ENCODE data around the gene HGF. TPM values are rescaled to one million over a fixed set of nuclear protein-coding genes. Genes with fewer than 3 reads are reported as not detected.

HGF gene
- total and polyA plus RNA-seq, 7 donors: 0.46 to 27.2 (median 4.6) TPM

GRCh38 chr7:81693894-81694293 is 76.0 kb downstream of the HGF start:
- H3K36me3 ChIP-seq: no peaks in the 10 kb centered on the region
- H3K4me1 ChIP-seq: no peaks in the 10 kb centered on the region
- DNase-seq: no peak
- H3K27ac ChIP-seq: no peak overlapping the region
- H3K27me3 ChIP-seq: no peaks in the 10 kb centered on the region
- WGBS, 2 donors: 50 to 87% methylated on average over 1 of the region's 1 CpG
- TF ChIP-seq EP300 (IDR thresholded peaks at IDR 0.05) (no peak), POLR2A (IDR thresholded peaks at IDR 0.05) (no peak), CTCF (IDR thresholded peaks at IDR 0.05) (no peak), POLR2AphosphoS5 (IDR thresholded peaks at IDR 0.05) (no peak)
- no peaks in the 10 kb centered on the region for H3K9me3 ChIP-seq
- intact Hi-C loops (cut with DNase I): no loop called here
- H3K4me3 ChIP-seq: no peak overlapping the region

- no peak for DNase-seq
- Histone ChIP-seq H3K27me3 (no peaks in the 10 kb centered on the region), H3K27ac (no peak overlapping the region), H3K9me3 (no peaks in the 10 kb centered on the region), H3K4me1 (no peaks in the 10 kb centered on the region), H3K4me3 (no peak overlapping the region), H3K36me3 (no peaks in the 10 kb centered on the region)
- intact Hi-C loops (cut with DNase I): no loop called here
- no peak for TF ChIP-seq CTCF (IDR thresholded peaks at IDR 0.05)
- TF ChIP-seq POLR2A (IDR thresholded peaks at IDR 0.05): no peak
- TF ChIP-seq EP300 (IDR thresholded peaks at IDR 0.05): no peak
- no peak for TF ChIP-seq POLR2AphosphoS5 (IDR thresholded peaks at IDR 0.05)
- WGBS, 2 donors: 57 to 76% methylated on average over 2 of the region's 2 CpGs
These were observed 76.8 kb downstream of the HGF start for GRCh38 chr7:81693080-81693479.

- Histone ChIP-seq H3K36me3 (no peaks in the 10 kb centered on the region), H3K4me1 (no peaks in the 10 kb centered on the region), H3K9me3 (no peaks in the 10 kb centered on the region), H3K27ac (no peak overlapping the region), H3K27me3 (no peaks in the 10 kb centered on the region), H3K4me3 (no peak overlapping the region)
- TF ChIP-seq CTCF (IDR thresholded peaks at IDR 0.05): no peak
- no peak for DNase-seq
- WGBS, 2 donors: 62 to 80% methylated on average over 3 of the region's 3 CpGs
- intact Hi-C loops (cut with DNase I): no loop called here
These were observed 77.5 kb downstream of the HGF start for GRCh38 chr7:81692146-81692905.

- TF ChIP-seq EP300 (IDR thresholded peaks at IDR 0.05): no peak
- Histone ChIP-seq H3K4me1 (no peaks in the 10 kb centered on the region), H3K27ac (no peak overlapping the region), H3K36me3 (no peaks in the 10 kb centered on the region), H3K4me3 (no peak overlapping the region), H3K9me3 (no peaks in the 10 kb centered on the region), H3K27me3 (no peaks in the 10 kb centered on the region)
- WGBS, 2 donors: 61 to 71% methylated on average over 4 of the region's 4 CpGs
- intact Hi-C loops (cut with DNase I): no loop called here
- no peak for DNase-seq
These were observed 78.5 kb downstream of the HGF start for GRCh38 chr7:81691199-81691821.

DNA sequence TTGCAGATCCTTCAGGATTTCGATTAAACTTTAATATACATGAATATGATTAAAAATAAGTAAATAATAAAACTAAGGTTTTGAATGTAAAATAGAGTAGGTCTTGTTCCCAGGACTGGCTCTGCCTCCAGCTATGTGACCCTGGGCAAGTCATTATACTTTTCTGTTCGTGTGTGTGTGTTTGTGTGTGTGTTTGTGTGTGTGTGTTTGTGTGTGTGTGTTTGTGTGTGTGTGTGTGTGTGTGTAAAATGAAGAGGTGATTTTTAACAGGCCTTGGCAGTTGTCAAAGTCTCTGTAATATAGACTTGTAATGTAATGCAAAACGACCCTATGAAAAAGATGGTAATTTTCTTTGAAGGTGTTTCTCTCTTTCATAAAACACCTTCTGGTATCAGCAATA is 79.2 kb downstream of the HGF start:
- 50 to 74% methylated on average over 3 of the region's 3 CpGs for WGBS, 2 donors
- no peak for DNase-seq
- Histone ChIP-seq H3K36me3 (no peaks in the 10 kb centered on the region), H3K27ac (no peak overlapping the region), H3K9me3 (no peaks in the 10 kb centered on the region), H3K27me3 (no peaks in the 10 kb centered on the region), H3K4me3 (no peak overlapping the region), H3K4me1 (no peaks in the 10 kb centered on the region)
- intact Hi-C loops (cut with DNase I): no loop called here
- TF ChIP-seq POLR2AphosphoS5 (IDR thresholded peaks at IDR 0.05) (no peak), CTCF (IDR thresholded peaks at IDR 0.05) (no peak), POLR2A (IDR thresholded peaks at IDR 0.05) (no peak), EP300 (IDR thresholded peaks at IDR 0.05) (no peak)

All from sigmoid colon (tissue), 7 donors.